PC-3 (cell line): ENCODE measurements around the gene ADD1. TPM values are rescaled to one million over a fixed set of nuclear protein-coding genes. Genes with fewer than 3 reads are reported as not detected.
"Not testable (repeated sequence)": the region's sequence is repeated elsewhere in the genome, so short reads cannot be mapped to it uniquely, and the experiment has no call there.

Experiments
- ATAC-seq: fragments of 200-7000 bp; cut with Tn5 transposase; 2 replicates; pipeline ENCODE4 v1.9.1; 2020; ENCODE audit warnings: mild to moderate bottlenecking, moderate library complexity
- BruUV-seq: library from RNA; stranded (reverse); fragments of 400-500 nt; replicated peaks from 2 replicates; lab custom pipeline; 2021; lab: Mats Ljungman, UMichigan
- CTCF ChIA-PET: fragments of 300-600 bp; sonication (Branson Sonifier 250); formaldehyde crosslinking; loops from one replicate; lab custom pipeline; 2022; ENCODE audit warnings: antibody characterized with exemption; lab: Charles Lee
- POLR2A ChIA-PET: fragments of 300-600 bp; sonication (Branson Sonifier 250); formaldehyde crosslinking; loops from one replicate; lab custom pipeline; 2022; ENCODE audit warnings: antibody characterized with exemption; ENCODE audit not compliant: unreplicated experiment; lab: Charles Lee
- DNase-seq: peaks from one replicate; pipeline ENCODE4 v3.0.0-alpha.2; 2015
- H2AFZ ChIP-seq: fragments of 300-600 bp; sonication (generic); 2 replicates; pipeline ENCODE4 v1.6.0; 2016; ENCODE audit warnings: antibody characterized with exemption, low read length
- H3F3A ChIP-seq: fragments of 300-600 bp; sonication (generic); one replicate; pipeline ENCODE4 v1.6.0; 2017; ENCODE audit warnings: antibody characterized with exemption, low read length, control low read depth, mild to moderate bottlenecking; ENCODE audit not compliant: unreplicated experiment
- H3K27ac ChIP-seq: fragments of 300-600 bp; sonication (generic); 2 replicates; pipeline ENCODE4 v1.5.1; 2016; ENCODE audit warnings: mild to moderate bottlenecking, low read length
- H3K27me3 ChIP-seq: fragments of 300-600 bp; sonication (generic); 2 replicates; pipeline ENCODE4 v1.6.1; 2016; ENCODE audit warnings: low read length, mixed read lengths
- H3K36me3 ChIP-seq: fragments of 300-600 bp; sonication (generic); 2 replicates; pipeline ENCODE4 v1.6.1; 2016; ENCODE audit warnings: low read depth, mixed run types, low read length, mixed read lengths
- H3K4me1 ChIP-seq: fragments of 300-600 bp; sonication (generic); 2 replicates; pipeline ENCODE4 v1.5.1; 2016; ENCODE audit warnings: low read length; ENCODE audit not compliant: insufficient read depth
- H3K4me2 ChIP-seq: fragments of 300-600 bp; sonication (generic); 2 replicates; pipeline ENCODE4 v1.6.0; 2016; ENCODE audit warnings: low read length
- H3K4me3 ChIP-seq: fragments of 300-600 bp; sonication (generic); 2 replicates; pipeline ENCODE4 v1.5.1; 2016; ENCODE audit warnings: mild to moderate bottlenecking, low read length, mixed read lengths
- H3K79me2 ChIP-seq: fragments of 300-600 bp; sonication (generic); 2 replicates; pipeline ENCODE4 v1.6.1; 2017; ENCODE audit warnings: low read length, mixed read lengths
- H3K9ac ChIP-seq: fragments of 300-600 bp; sonication (generic); 2 replicates; pipeline ENCODE4 v1.6.0; 2016; ENCODE audit warnings: mild to moderate bottlenecking, low read length
- H3K9me2 ChIP-seq: fragments of 300-600 bp; sonication (generic); replicated peaks from 2 replicates; pipeline ENCODE4 v1.6.1; 2016; ENCODE audit warnings: mixed run types, low read length, mixed read lengths
- H3K9me3 ChIP-seq: fragments of 300-600 bp; sonication (generic); 2 replicates; pipeline ENCODE4 v1.6.1; 2016; ENCODE audit warnings: low read length, mixed read lengths
- H4K20me1 ChIP-seq: fragments of 300-600 bp; sonication (generic); 2 replicates; pipeline ENCODE4 v1.6.1; 2016; ENCODE audit warnings: low read length, mixed read lengths
- EZH2 ChIP-seq: fragments of 300-600 bp; sonication (generic); IDR thresholded peaks from one replicate; pipeline ENCODE4 v1.6.1; 2017; ENCODE audit warnings: antibody characterized with exemption, mild to moderate bottlenecking, low read length; ENCODE audit not compliant: unreplicated experiment
- EZH2phosphoT487 ChIP-seq: fragments of 300-600 bp; sonication (generic); IDR thresholded peaks from 2 replicates; pipeline ENCODE4 v1.6.1; 2018; ENCODE audit warnings: mild to moderate bottlenecking, antibody characterized with exemption, low read length, borderline replicate concordance
- intact Hi-C: fragments of 100-400 bp; cut with micrococcal nuclease; formaldehyde crosslinking; loops from 2 replicates; pipeline ENCODE4 v1.9.0; 2023
- total RNA-seq: library from RNA; depleted of rRNA; stranded (reverse); fragments of >200 nt; gene quantifications from 2 replicates; pipeline ENCODE4 v1.2.3, GENCODE V29; 2014
- TF ChIP-seq, protein P1 (sequence below): fragments of 300-600 bp; sonication (generic); conservative IDR thresholded peaks from 2 replicates; pipeline ENCODE4 v1.5.1; 2017; ENCODE audit warnings: antibody characterized with exemption, low read depth, mild to moderate bottlenecking, low read length

ADD1 gene
- total RNA-seq, 1 experiment from 2014 or later, result 118 TPM

DNA sequence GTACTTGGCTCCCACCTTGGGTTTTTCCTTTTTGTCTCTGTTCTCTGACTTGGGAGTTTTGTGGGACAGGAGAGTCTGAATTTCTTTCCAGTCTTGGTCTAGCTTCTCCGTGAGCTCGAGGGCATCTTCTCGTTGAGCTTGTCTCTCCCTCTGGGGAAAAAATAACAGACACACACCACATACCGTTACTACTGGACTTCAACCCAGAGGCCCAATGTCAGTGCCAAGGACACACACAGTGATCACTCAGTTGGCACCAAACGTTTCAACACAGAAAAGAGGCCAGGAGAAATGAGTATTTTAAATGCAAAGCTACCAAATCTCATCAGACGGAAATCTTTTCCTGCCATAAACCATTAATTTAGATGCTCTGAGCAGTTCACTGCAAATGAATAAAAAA, 109.9 kb downstream of the ADD1 start:
- CTCF ChIA-PET, result no interaction called here
- Histone ChIP-seq H2AFZ (no peak overlapping the region), H3K79me2 (peaks cover 26% of the 10 kb centered on the region), H4K20me1 (0 out of 2 replicates have a peak, but pooled peaks cover 8% of the 10 kb centered on the region), H3K4me2 (no peak overlapping the region), H3K9ac (no peak overlapping the region), H3K4me1 (no peaks in the 10 kb centered on the region), H3K4me3 (no peak overlapping the region), H3K27ac (no peak overlapping the region), H3F3A (no peaks in the 10 kb centered on the region), H3K9me2 (no peaks in the 10 kb centered on the region), H3K9me3 (no peaks in the 10 kb centered on the region), H3K36me3 (peaks cover 45% of the 10 kb centered on the region), H3K27me3 (no peaks in the 10 kb centered on the region)
- no peak for DNase-seq
- BruUV-seq, result no TSS peak
- intact Hi-C loops, result no loop called here
- ATAC-seq, result no peak
- POLR2A ChIA-PET, result no interaction called here
- TF ChIP-seq EZH2 (no peak), EZH2phosphoT487 (no peak)

DNA sequence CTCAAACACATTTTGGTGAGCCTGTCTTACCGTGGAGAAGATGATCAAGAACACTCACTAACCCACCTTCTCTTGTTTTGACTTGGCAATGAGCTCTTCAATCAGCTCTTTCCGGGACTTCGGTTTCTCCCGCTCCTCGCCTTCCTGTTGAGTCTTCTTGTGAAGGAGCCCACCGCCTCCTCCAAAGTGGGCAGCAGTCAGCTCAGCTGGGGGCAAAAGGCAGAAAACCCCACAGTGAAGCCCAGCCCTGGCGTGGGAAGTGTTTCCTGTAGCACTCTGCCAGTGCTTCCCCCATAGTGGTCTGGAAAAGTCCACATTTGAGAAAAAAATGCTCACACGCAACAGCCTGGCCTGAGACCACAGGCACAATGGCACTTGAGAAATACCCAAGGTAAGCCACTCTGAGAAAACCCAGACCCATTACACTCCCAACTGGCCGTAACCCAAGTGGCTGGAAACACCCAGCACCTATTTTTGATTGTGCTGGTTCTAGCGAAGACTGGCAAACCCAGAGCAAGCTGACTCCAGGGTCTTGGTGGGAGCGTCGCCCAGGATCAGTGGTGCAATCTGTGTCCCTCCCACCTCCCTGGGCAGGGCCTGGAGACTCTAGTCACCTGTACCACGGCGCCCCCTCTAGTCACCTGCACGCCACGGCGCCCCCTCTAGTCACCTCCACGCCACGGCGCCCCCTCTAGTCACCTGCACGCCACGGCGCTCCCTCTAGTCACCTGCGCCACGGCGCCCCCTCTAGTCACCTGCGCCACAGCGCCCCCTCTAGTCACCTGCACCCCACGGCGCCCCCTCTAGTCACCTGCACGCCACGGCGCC, 110.9 kb downstream of the ADD1 start:
- no TSS peak for BruUV-seq
- H3K27me3 ChIP-seq, result no peaks in the 10 kb centered on the region
- H3K4me1 ChIP-seq, result no peaks in the 10 kb centered on the region
- no peak overlapping the region for H2AFZ ChIP-seq
- intact Hi-C loops, result no loop called here
- ChIA-PET POLR2A (interaction anchor here (0.8 kb wide), 1 partner anchor 8 kb away, joined by 3 read pairs; no protein-coding TSS in a partner anchor), CTCF (no interaction called here)
- H3K36me3 ChIP-seq, result peaks cover 43% of the 10 kb centered on the region
- no peak overlapping the region for H3K4me3 ChIP-seq
- no peak overlapping the region for H3K9ac ChIP-seq
- no peaks in the 10 kb centered on the region for H3K9me3 ChIP-seq
- no peaks in the 10 kb centered on the region for H3F3A ChIP-seq
- H3K79me2 ChIP-seq, result peaks cover 37% of the 10 kb centered on the region
- 0 out of 2 replicates have a peak, but pooled peaks cover 8% of the 10 kb centered on the region for H4K20me1 ChIP-seq
- no peak overlapping the region for H3K4me2 ChIP-seq
- DNase-seq (no peak), ATAC-seq (no peak)
- no peaks in the 10 kb centered on the region for H3K9me2 ChIP-seq
- H3K27ac ChIP-seq, result no peak overlapping the region
- TF ChIP-seq, protein P1, sequence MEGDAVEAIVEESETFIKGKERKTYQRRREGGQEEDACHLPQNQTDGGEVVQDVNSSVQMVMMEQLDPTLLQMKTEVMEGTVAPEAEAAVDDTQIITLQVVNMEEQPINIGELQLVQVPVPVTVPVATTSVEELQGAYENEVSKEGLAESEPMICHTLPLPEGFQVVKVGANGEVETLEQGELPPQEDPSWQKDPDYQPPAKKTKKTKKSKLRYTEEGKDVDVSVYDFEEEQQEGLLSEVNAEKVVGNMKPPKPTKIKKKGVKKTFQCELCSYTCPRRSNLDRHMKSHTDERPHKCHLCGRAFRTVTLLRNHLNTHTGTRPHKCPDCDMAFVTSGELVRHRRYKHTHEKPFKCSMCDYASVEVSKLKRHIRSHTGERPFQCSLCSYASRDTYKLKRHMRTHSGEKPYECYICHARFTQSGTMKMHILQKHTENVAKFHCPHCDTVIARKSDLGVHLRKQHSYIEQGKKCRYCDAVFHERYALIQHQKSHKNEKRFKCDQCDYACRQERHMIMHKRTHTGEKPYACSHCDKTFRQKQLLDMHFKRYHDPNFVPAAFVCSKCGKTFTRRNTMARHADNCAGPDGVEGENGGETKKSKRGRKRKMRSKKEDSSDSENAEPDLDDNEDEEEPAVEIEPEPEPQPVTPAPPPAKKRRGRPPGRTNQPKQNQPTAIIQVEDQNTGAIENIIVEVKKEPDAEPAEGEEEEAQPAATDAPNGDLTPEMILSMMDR, result no peak
- TF ChIP-seq EZH2, result no peak

DNA sequence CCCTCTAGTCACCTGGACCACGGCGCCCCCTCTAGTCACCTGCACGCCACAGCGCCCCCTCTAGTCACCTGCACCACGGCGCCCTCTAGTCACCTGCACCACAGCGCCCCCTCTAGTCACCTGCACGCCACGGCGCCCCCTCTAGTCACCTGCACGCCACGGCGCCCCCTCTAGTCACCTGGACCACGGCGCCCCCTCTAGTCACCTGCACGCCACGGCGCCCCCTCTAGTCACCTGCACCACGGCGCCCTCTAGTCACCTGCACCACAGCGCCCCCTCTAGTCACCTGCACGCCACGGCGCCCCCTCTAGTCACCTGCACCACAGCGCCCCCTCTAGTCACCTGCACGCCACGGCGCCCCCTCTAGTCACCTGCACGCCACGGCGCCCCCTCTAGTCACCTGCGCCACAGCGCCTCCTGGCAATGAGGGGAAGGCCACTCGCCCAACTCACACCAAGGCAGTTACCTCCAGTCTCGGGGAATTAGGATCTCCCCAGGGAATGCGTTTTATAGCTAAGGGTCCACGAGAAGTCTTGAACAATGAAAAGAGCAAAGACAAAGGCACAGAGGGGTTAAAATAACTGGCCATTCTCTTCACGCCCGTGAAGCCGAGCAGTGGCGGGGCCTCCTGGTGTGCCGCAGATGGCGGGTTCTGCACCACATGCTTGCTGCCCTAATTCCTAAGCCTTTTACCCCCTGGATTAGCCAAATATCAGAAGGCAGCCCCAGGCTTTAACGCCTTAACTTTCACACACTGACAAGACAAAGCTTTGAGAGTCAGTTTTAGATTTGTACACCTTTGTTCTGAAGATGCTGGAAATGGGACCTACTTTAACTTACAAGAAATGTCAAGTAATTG, 111.8 kb downstream of the ADD1 start:
- H3K27me3 ChIP-seq, H3K4me3 ChIP-seq, H3F3A ChIP-seq, H3K4me2 ChIP-seq, H2AFZ ChIP-seq, CTCF ChIA-PET, intact Hi-C loops, H3K9ac ChIP-seq, H3K9me2 ChIP-seq, BruUV-seq, POLR2A ChIA-PET, ATAC-seq, H3K27ac ChIP-seq, H3K4me1 ChIP-seq, H3K9me3 ChIP-seq, DNase-seq: not testable (repeated sequence)
- Histone ChIP-seq H3K79me2 (peaks cover 46% of the 10 kb centered on the region), H3K36me3 (peaks cover 35% of the 10 kb centered on the region), H4K20me1 (peaks cover 12% of the 10 kb centered on the region)
- TF ChIP-seq, protein P1, result peak; percentile 74
